ENCODE measurements around the gene GALNT14. TPM values are rescaled to one million over a fixed set of nuclear protein-coding genes. Genes with fewer than 3 reads are reported as not detected.

The GALNT14 gene
- total and polyA plus RNA-seq, 12 donors: 0.39 to 8.9 (median 1.7) TPM; not detected in 2

- intact Hi-C loops (cut with DNase I): loop anchor here (5.0 to 10.0 kb wide), 2 partner anchors 164 to 459 kb away; no protein-coding TSS in a partner anchor
- 63 to 85% (median 70%) methylated on average over 4 of the region's 4 CpGs for WGBS, 4 donors
- DNase-seq: no peak
- no peak for TF ChIP-seq POLR2A (IDR thresholded peaks at IDR 0.05)
- no peak for TF ChIP-seq CTCF (IDR thresholded peaks at IDR 0.05)
- Histone ChIP-seq H3K4me1 (replicated peaks in 1 of 2) (no peaks in the 10 kb centered on the region), H3K36me3 (replicated peaks in 1 of 2) (no peaks in the 10 kb centered on the region), H3K27me3 (no peaks in the 10 kb centered on the region), H3K27ac (no peak overlapping the region), H3K4me3 (no peak overlapping the region), H3K9me3 (replicated peaks in 1 of 3) (no peaks in the 10 kb centered on the region)
These were observed 32.9 kb upstream of the GALNT14 start for GRCh38 chr2:31171142-31171541.

- TF ChIP-seq POLR2A (IDR thresholded peaks at IDR 0.05) (no peak), CTCF (IDR thresholded peaks at IDR 0.05) (peak; percentile 83 to 95 (median 90))
- H3K9me3 ChIP-seq (replicated peaks in 1 of 3): no peaks in the 10 kb centered on the region
- H3K27ac ChIP-seq: no peak overlapping the region
- intact Hi-C loops (cut with DNase I): loop anchor here (5.0 to 10.0 kb wide), 2 partner anchors 165 to 458 kb away; no protein-coding TSS in a partner anchor
- H3K36me3 ChIP-seq (replicated peaks in 1 of 2): no peaks in the 10 kb centered on the region
- DNase-seq: peak; percentile 55 to 84 (median 67)
- WGBS, 4 donors: 0 to 2% (median 0%) methylated on average over 4 of the region's 4 CpGs
- no peaks in the 10 kb centered on the region for H3K4me1 ChIP-seq (replicated peaks in 1 of 2)
- H3K27me3 ChIP-seq: no peaks in the 10 kb centered on the region
- H3K4me3 ChIP-seq: no peak overlapping the region
These were observed 31.9 kb upstream of the GALNT14 start for GRCh38 chr2:31170071-31170698.

GRCh38 chr2:31168291-31168690, 30.1 kb upstream of the GALNT14 start:
- intact Hi-C loops (cut with DNase I): no loop called here
- H3K9me3 ChIP-seq (replicated peaks in 1 of 3): no peaks in the 10 kb centered on the region
- H3K4me3 ChIP-seq: no peak overlapping the region
- H3K36me3 ChIP-seq (replicated peaks in 1 of 2): no peaks in the 10 kb centered on the region
- H3K27me3 ChIP-seq: no peaks in the 10 kb centered on the region
- WGBS, 4 donors: 78 to 90% (median 88%) methylated on average over 6 of the region's 6 CpGs
- H3K4me1 ChIP-seq (replicated peaks in 1 of 2): no peaks in the 10 kb centered on the region
- no peak overlapping the region for H3K27ac ChIP-seq
- no peak for TF ChIP-seq CTCF (IDR thresholded peaks at IDR 0.05)
- TF ChIP-seq POLR2A (IDR thresholded peaks at IDR 0.05): no peak
- DNase-seq: no peak

GRCh38 chr2:31166925-31167324, 28.7 kb upstream of the GALNT14 start:
- Histone ChIP-seq H3K27ac (no peak overlapping the region), H3K4me3 (no peak overlapping the region), H3K4me1 (replicated peaks in 1 of 2) (no peaks in the 10 kb centered on the region), H3K27me3 (no peaks in the 10 kb centered on the region), H3K36me3 (replicated peaks in 1 of 2) (no peaks in the 10 kb centered on the region), H3K9me3 (replicated peaks in 1 of 3) (no peaks in the 10 kb centered on the region)
- intact Hi-C loops (cut with DNase I): no loop called here
- WGBS, 4 donors: 55 to 83% (median 78%) methylated on average over 1 of the region's 1 CpG
- no peak for DNase-seq
- TF ChIP-seq POLR2A (IDR thresholded peaks at IDR 0.05) (no peak), CTCF (IDR thresholded peaks at IDR 0.05) (no peak)

Data from adrenal gland (tissue), 12 donors.